ENCODE data around the gene RBFOX1.
A peak's percentile ranks its signal among the peaks of the same experiment; 100 is the strongest.

RBFOX1 gene

DNA sequence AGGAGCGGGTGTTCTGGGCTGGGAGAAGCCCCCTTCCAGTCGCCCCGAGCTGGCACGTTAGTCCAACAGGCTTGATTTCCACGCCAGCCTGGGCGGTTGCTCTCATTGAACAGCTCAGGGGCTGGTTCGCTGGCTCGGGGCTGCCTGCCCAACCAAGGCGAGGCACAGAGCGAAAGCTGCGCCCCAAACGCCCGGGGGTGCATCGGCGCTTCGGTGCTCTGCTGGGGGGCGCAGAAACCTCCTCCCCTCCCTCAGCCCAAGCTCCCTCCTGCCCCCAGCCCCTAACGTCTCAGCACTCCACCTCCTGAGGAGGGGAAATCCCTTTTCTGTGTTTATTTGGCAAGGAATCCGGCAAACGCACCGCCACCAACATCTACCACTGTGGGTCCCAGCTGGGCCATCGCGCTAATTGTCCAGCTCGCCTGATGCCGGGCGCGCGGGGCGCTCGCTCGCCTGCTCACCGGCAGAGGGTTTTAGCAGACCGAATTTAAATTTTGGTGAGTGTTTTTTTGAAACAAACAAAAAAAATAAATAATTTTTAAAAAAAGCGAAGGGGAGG is 29.5 kb upstream of the RBFOX1 start:
- no peaks in the 10 kb centered on the region for H3K36me3 ChIP-seq (replicated peaks)
- in situ Hi-C loops (cut with HindIII; ENCODE audit: low pct_ligation_motif_present, low sequenced_read_pairs), result no loop called here
- no peak for DNase-seq
- TF ChIP-seq, protein P1, sequence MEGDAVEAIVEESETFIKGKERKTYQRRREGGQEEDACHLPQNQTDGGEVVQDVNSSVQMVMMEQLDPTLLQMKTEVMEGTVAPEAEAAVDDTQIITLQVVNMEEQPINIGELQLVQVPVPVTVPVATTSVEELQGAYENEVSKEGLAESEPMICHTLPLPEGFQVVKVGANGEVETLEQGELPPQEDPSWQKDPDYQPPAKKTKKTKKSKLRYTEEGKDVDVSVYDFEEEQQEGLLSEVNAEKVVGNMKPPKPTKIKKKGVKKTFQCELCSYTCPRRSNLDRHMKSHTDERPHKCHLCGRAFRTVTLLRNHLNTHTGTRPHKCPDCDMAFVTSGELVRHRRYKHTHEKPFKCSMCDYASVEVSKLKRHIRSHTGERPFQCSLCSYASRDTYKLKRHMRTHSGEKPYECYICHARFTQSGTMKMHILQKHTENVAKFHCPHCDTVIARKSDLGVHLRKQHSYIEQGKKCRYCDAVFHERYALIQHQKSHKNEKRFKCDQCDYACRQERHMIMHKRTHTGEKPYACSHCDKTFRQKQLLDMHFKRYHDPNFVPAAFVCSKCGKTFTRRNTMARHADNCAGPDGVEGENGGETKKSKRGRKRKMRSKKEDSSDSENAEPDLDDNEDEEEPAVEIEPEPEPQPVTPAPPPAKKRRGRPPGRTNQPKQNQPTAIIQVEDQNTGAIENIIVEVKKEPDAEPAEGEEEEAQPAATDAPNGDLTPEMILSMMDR (IDR thresholded peaks at IDR 0.05; ENCODE audit: low read depth, low read length, missing control alignments), result no peak
- H3K27ac ChIP-seq, result no peak overlapping the region
- H3K4me3 ChIP-seq (ENCODE audit: low read depth, low read length), result no peak overlapping the region
- no peaks in the 10 kb centered on the region for H3K27me3 ChIP-seq (replicated peaks)

- in situ Hi-C loops (cut with HindIII; ENCODE audit: low pct_ligation_motif_present, low sequenced_read_pairs), result no loop called here
- no peak for DNase-seq
- H3K27ac ChIP-seq, result no peak overlapping the region
- no peaks in the 10 kb centered on the region for H3K36me3 ChIP-seq (replicated peaks)
- H3K27me3 ChIP-seq (replicated peaks), result no peaks in the 10 kb centered on the region
- TF ChIP-seq, protein P1 (IDR thresholded peaks at IDR 0.05; ENCODE audit: low read depth, low read length, missing control alignments), result no peak
- H3K4me3 ChIP-seq (ENCODE audit: low read depth, low read length), result no peak overlapping the region
Measured at GRCh38 chr16:7303660-7304200, 28.9 kb upstream of the RBFOX1 start.

- TF ChIP-seq, protein P1 (IDR thresholded peaks at IDR 0.05; ENCODE audit: low read depth, low read length, missing control alignments), result no peak
- H3K36me3 ChIP-seq (replicated peaks), result no peaks in the 10 kb centered on the region
- DNase-seq, result no peak
- H3K4me3 ChIP-seq (ENCODE audit: low read depth, low read length), result no peak overlapping the region
- no peaks in the 10 kb centered on the region for H3K27me3 ChIP-seq (replicated peaks)
- no peak overlapping the region for H3K27ac ChIP-seq
- in situ Hi-C loops (cut with HindIII; ENCODE audit: low pct_ligation_motif_present, low sequenced_read_pairs), result no loop called here
Measured at GRCh38 chr16:7304279-7304678, 28.4 kb upstream of the RBFOX1 start.

GRCh38 chr16:7304958-7305357 is 27.7 kb upstream of the RBFOX1 start:
- Histone ChIP-seq H3K4me3 (ENCODE audit: low read depth, low read length) (no peak overlapping the region), H3K27me3 (replicated peaks) (no peaks in the 10 kb centered on the region), H3K27ac (no peak overlapping the region), H3K36me3 (replicated peaks) (no peaks in the 10 kb centered on the region)
- DNase-seq, result no peak
- in situ Hi-C loops (cut with HindIII; ENCODE audit: low pct_ligation_motif_present, low sequenced_read_pairs), result no loop called here
- TF ChIP-seq, protein P1 (IDR thresholded peaks at IDR 0.05; ENCODE audit: low read depth, low read length, missing control alignments), result no peak

GRCh38 chr16:7313170-7313569 is 19.5 kb upstream of the RBFOX1 start:
- in situ Hi-C loops (cut with HindIII; ENCODE audit: low pct_ligation_motif_present, low sequenced_read_pairs), result no loop called here

More at GRCh38 chr16:7313170-7313569, 19.5 kb upstream of the RBFOX1 start:
- no peak overlapping the region for H3K4me3 ChIP-seq (ENCODE audit: low read depth, low read length)
- H3K27ac ChIP-seq, result no peak overlapping the region
- TF ChIP-seq, protein P1 (IDR thresholded peaks at IDR 0.05; ENCODE audit: low read depth, low read length, missing control alignments), result peak; percentile 35
- H3K27me3 ChIP-seq (replicated peaks), result no peaks in the 10 kb centered on the region
- H3K36me3 ChIP-seq (replicated peaks), result no peaks in the 10 kb centered on the region
- DNase-seq, result no peak

All from brain microvascular endothelial cell (primary cell).